ENCODE results near the gene SMOC2. TPM values are rescaled to one million over a fixed set of nuclear protein-coding genes. Genes with fewer than 3 reads are reported as not detected.

SMOC2 gene
- total RNA-seq, 1 donor from 2014 or later: 0.53 TPM

DNA sequence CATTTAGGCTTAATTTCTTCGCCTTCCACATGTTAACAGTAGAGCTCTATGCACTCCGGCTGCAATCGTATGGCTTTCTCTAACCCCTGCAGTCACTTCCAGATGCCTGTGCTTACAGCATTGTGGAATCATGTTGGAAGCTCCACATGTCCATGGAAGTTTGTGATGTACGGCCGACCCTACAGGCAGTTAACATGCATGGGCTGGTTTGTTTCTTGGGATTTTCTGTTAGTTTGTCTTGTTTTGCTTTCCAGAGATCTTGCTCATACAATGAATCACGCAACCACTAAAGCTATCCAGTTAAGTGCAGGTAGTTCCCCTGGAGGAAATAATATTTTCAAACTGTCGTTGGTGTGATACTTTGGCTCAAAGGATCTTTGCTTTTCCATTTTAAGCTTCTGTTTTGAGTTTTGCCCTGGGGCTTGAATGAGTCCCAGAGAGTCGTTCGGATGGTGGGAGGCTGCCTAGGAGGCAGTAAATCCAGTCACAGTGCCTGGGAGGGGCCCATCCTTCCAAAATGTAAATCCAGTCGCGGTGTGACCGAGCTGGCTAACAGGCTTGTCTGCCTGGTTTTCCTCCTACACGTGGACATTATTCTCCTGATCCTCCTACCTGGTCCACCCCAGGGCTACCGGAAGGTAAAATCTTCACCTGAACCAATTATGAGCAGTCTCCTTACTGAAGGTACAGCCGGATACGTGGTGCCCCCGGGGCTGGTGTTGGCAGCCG is 225.9 kb downstream of the SMOC2 start:
- H3K36me3 ChIP-seq (ENCODE audit: control insufficient read depth, insufficient read depth, low read length): no peaks in the 10 kb centered on the region
- no peaks in the 10 kb centered on the region for H3K27me3 ChIP-seq (ENCODE audit: control insufficient read depth, insufficient read depth, low read length)
- no peak overlapping the region for H3K4me3 ChIP-seq (ENCODE audit: low read depth, low read length)
- TF ChIP-seq CTCF (IDR thresholded peaks at IDR 0.05; ENCODE audit: insufficient read depth, low read length, severe bottlenecking): no peak
- DNase-seq (ENCODE audit: low read depth) (peak; percentile 69), FAIRE-seq (peak; percentile 18)

DNA sequence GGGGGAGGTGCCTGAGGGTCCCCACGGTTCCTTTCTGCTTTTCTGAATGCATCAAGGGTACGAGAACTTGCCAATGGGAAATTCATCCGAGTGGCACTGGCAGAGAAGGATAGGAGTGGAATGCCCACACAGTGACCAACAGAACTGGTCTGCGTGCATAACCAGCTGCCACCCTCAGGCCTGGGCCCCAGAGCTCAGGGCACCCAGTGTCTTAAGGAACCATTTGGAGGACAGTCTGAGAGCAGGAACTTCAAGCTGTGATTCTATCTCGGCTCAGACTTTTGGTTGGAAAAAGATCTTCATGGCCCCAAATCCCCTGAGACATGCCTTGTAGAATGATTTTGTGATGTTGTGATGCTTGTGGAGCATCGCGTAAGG is 226.4 kb downstream of the SMOC2 start:
- H3K27me3 ChIP-seq (ENCODE audit: control insufficient read depth, insufficient read depth, low read length): no peaks in the 10 kb centered on the region
- no peak for TF ChIP-seq CTCF (IDR thresholded peaks at IDR 0.05; ENCODE audit: insufficient read depth, low read length, severe bottlenecking)
- H3K4me3 ChIP-seq (ENCODE audit: low read depth, low read length): no peak overlapping the region
- H3K36me3 ChIP-seq (ENCODE audit: control insufficient read depth, insufficient read depth, low read length): no peaks in the 10 kb centered on the region
- DNase-seq (ENCODE audit: low read depth) (no peak), FAIRE-seq (no peak)

GRCh38 chr6:168670401-168670985 is 229.5 kb downstream of the SMOC2 start:
- DNase-seq (ENCODE audit: low read depth) (no peak), FAIRE-seq (no peak)
- Histone ChIP-seq H3K27me3 (ENCODE audit: control insufficient read depth, insufficient read depth, low read length) (no peaks in the 10 kb centered on the region), H3K36me3 (ENCODE audit: control insufficient read depth, insufficient read depth, low read length) (no peaks in the 10 kb centered on the region), H3K4me3 (ENCODE audit: low read depth, low read length) (no peak overlapping the region)
- no peak for TF ChIP-seq CTCF (IDR thresholded peaks at IDR 0.05; ENCODE audit: insufficient read depth, low read length, severe bottlenecking)

DNA sequence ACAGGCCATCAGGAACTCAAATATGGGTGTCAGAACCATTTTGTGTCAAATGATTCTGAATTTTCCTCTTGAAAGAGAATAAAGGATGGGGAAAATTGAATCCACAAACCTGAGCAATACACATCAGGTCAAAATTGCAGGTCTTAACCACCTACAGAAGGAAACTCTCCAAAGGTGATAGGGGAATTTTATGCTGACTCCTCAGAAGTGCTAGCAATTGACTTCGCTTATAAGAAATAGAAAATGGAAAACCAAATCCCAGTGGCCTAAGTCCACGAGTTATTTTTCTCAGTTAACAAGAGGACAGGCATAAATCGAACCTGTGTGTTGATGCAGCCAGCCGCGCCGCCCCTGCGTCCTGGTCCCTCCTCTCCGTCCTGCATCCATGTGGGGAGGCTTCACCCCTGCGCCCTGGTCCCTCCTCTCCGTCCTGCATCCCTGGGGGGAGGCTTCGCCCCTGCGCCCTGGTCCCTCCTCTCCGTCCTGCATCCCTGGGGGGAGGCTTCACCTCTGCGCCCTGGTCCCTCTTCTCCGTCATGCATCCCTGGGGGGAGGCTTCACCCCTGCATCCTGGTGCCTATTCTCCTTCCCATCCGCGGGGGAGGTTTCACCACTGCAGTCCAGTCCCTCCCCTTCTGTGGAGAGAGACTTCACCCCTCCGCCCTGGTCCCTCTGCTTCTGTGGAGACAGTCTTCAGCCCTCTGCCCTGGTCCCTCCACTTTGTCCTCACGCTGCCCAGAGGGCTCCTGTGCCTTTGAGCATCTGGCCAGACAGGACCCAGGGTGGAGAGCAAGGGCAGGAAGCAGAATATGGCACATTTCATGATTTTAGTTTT is 230.3 kb downstream of the SMOC2 start:
- no peak for FAIRE-seq
- DNase-seq (ENCODE audit: low read depth): no peak
- no peaks in the 10 kb centered on the region for H3K27me3 ChIP-seq (ENCODE audit: control insufficient read depth, insufficient read depth, low read length)
- TF ChIP-seq CTCF (IDR thresholded peaks at IDR 0.05; ENCODE audit: insufficient read depth, low read length, severe bottlenecking): no peak
- H3K4me3 ChIP-seq (ENCODE audit: low read depth, low read length): no peak overlapping the region
- no peaks in the 10 kb centered on the region for H3K36me3 ChIP-seq (ENCODE audit: control insufficient read depth, insufficient read depth, low read length)

- DNase-seq (ENCODE audit: low read depth) (no peak), FAIRE-seq (no peak)
- TF ChIP-seq CTCF (IDR thresholded peaks at IDR 0.05; ENCODE audit: insufficient read depth, low read length, severe bottlenecking): no peak
- Histone ChIP-seq H3K36me3 (ENCODE audit: control insufficient read depth, insufficient read depth, low read length) (no peaks in the 10 kb centered on the region), H3K27me3 (ENCODE audit: control insufficient read depth, insufficient read depth, low read length) (no peaks in the 10 kb centered on the region), H3K4me3 (ENCODE audit: low read depth, low read length) (no peak overlapping the region)
Measured at GRCh38 chr6:168671863-168672546, 231.0 kb downstream of the SMOC2 start.
